HepG2 (cell line): ENCODE measurements around the gene AVPR2. TPM values are rescaled to one million over a fixed set of nuclear protein-coding genes. Genes with fewer than 3 reads are reported as not detected.

Source experiments
- ATAC-seq: fragments of 200-7000 bp; cut with Tn5 transposase; 3 replicates; pipeline ENCODE4 v1.9.1; 2020; ENCODE audit warnings: mild to moderate bottlenecking, moderate library complexity
- BruUV-seq: library from RNA; stranded (reverse); fragments of 400-500 nt; replicated peaks from 2 replicates; lab custom pipeline; 2021; lab: Mats Ljungman, UMichigan
- CTCF ChIA-PET: fragments of 300-600 bp; formaldehyde crosslinking; extraction: SDS; loops from one replicate; lab custom pipeline; 2021; ENCODE audit warnings: low total read pairs, inconsistent platforms, low intra/inter-chr PET ratio; lab: Yijun Ruan, JAX
- POLR2A ChIA-PET: fragments of 350-600 bp; sonication (Branson Sonifier 250); formaldehyde crosslinking; loops from one replicate; lab custom pipeline; 2020; ENCODE audit warnings: antibody characterized with exemption, inconsistent platforms; lab: Yijun Ruan, JAX
- DNase-seq: peaks from one replicate; pipeline ENCODE4 v3.0.0-alpha.2; 2015; ENCODE audit warnings: low spot score
- FAIRE-seq: peaks from 3 replicates; lab custom pipeline; 2011; peaks lifted over from hg19 to GRCh38; lab: Jason Lieb, UNC
- H2AFZ ChIP-seq: one replicate; pipeline ENCODE4 v1.6.1; 2011; ENCODE audit warnings: low read length, inconsistent platforms
- H3K27ac ChIP-seq: fragments of 300-600 bp; 3 replicates; pipeline ENCODE4 v1.8.0; 2011; ENCODE audit warnings: mixed run types, mild to moderate bottlenecking, mixed read lengths, low read length, inconsistent platforms; ENCODE audit not compliant: insufficient read depth; ENCODE audit errors: extremely low read length
- H3K27me3 ChIP-seq, 2 experiments: fragments of 200-600 bp in 1 of 2; 2 replicates in 1 of 2; 3 replicates in 1 of 2; pipeline versions ENCODE4 v1.6.0 to v1.8.0; 2011; ENCODE audit warnings: low read length in 2 of 2, mild to moderate bottlenecking in 2 of 2, moderate library complexity in 2 of 2, inconsistent platforms in 1 of 2; ENCODE audit not compliant: insufficient read depth in 2 of 2, control insufficient read depth in 1 of 2
- H3K36me3 ChIP-seq, 2 experiments: fragments of 200-600 bp in 1 of 2; replicated peaks in 1 of 2; 2 replicates in 1 of 2; 3 replicates in 1 of 2; pipeline versions ENCODE4 v1.5.1 to v1.8.0; 2011; ENCODE audit warnings: low read length in 2 of 2, inconsistent platforms in 1 of 2; ENCODE audit not compliant: insufficient read depth in 2 of 2, control insufficient read depth in 1 of 2
- H3K4me1 ChIP-seq: 2 replicates; pipeline ENCODE4 v1.5.1; 2012; ENCODE audit warnings: low read length, inconsistent platforms; ENCODE audit not compliant: insufficient read depth
- H3K4me2 ChIP-seq: 2 replicates; pipeline ENCODE4 v1.6.0; 2011; ENCODE audit warnings: low read depth, low read length, inconsistent platforms
- H3K4me3 ChIP-seq, 3 experiments: fragments of 200-600 bp in 1 of 3; sonication (generic), shearing (Covaris generic) in 1 of 3; replicated peaks in 1 of 3; 2 replicates each; pipeline ENCODE4 v1.5.1; 2011 to 2016; ENCODE audit warnings: low read length in 3 of 3, inconsistent platforms in 2 of 3, low read depth in 2 of 3, mild to moderate bottlenecking in 2 of 3, control low read depth in 1 of 3, mixed read lengths in 1 of 3; ENCODE audit not compliant: insufficient read depth in 1 of 3
- H3K79me2 ChIP-seq: one replicate; pipeline ENCODE4 v1.6.1; 2011; ENCODE audit warnings: low read length, inconsistent platforms; ENCODE audit not compliant: insufficient read depth
- H3K9ac ChIP-seq: 2 replicates; pipeline ENCODE4 v1.6.0; 2011; ENCODE audit warnings: mild to moderate bottlenecking, low read depth, low read length, inconsistent platforms; ENCODE audit not compliant: insufficient read depth
- H3K9me3 ChIP-seq: 2 replicates; pipeline ENCODE4 v1.5.1; 2012; ENCODE audit warnings: mild to moderate bottlenecking, low read length
- H4K20me1 ChIP-seq: 2 replicates; pipeline ENCODE4 v1.6.0; 2011; ENCODE audit warnings: inconsistent platforms, mild to moderate bottlenecking, low read length, moderate library complexity; ENCODE audit not compliant: insufficient read depth
- CEBPZ ChIP-seq: IDR thresholded peaks from 2 replicates; pipeline ENCODE4 v1.6.1; 2012; ENCODE audit warnings: low read length, improper control_type of control experiment
- EZH2 ChIP-seq: conservative IDR thresholded peaks from 2 replicates; pipeline ENCODE4 v1.6.1; 2012; ENCODE audit warnings: mild to moderate bottlenecking, low read depth, low read length, moderate library complexity
- GLI4 ChIP-seq: sonication (generic); formaldehyde crosslinking; IDR thresholded peaks from 2 replicates; pipeline ENCODE4 v1.5.1; 2020; ENCODE audit warnings: missing genetic modification reagents, mild to moderate bottlenecking, moderate library complexity, borderline replicate concordance
- HDAC6 ChIP-seq: fragments of 200-600 bp; sonication (generic); IDR thresholded peaks from 2 replicates; pipeline ENCODE4 v1.7.0; 2017; ENCODE audit warnings: mild to moderate bottlenecking, antibody characterized with exemption, low read length, low read depth
- ISX ChIP-seq: sonication (generic); formaldehyde crosslinking; conservative IDR thresholded peaks from 2 replicates; pipeline ENCODE4 v1.5.0; 2020; ENCODE audit warnings: missing genetic modification reagents
- KDM4B ChIP-seq: sonication (generic); formaldehyde crosslinking; IDR thresholded peaks from 2 replicates; pipeline ENCODE4 v1.4.0; 2020; ENCODE audit warnings: missing genetic modification reagents
- SAP130 ChIP-seq: IDR thresholded peaks from 2 replicates; pipeline ENCODE4 v1.6.1; 2016; ENCODE audit warnings: low read depth
- TFE3 ChIP-seq: IDR thresholded peaks from 2 replicates; pipeline ENCODE4 v1.6.1; 2016
- ZFP36L2 ChIP-seq: sonication (generic); formaldehyde crosslinking; IDR thresholded peaks from 2 replicates; pipeline ENCODE4 v1.4.0; 2020; ENCODE audit warnings: missing genetic modification reagents
- ZFYVE20 ChIP-seq: sonication (generic); formaldehyde crosslinking; IDR thresholded peaks from 2 replicates; pipeline ENCODE4 v1.8.0; 2023; ENCODE audit warnings: low read depth, mild to moderate bottlenecking, moderate library complexity, missing genetic modification reagents, borderline replicate concordance
- ZKSCAN5 ChIP-seq: sonication (generic); formaldehyde crosslinking; IDR thresholded peaks from 2 replicates; pipeline ENCODE4 v1.5.1; 2020; ENCODE audit warnings: mild to moderate bottlenecking, missing genetic modification reagents
- ZMAT3 ChIP-seq: sonication (generic); formaldehyde crosslinking; conservative IDR thresholded peaks from 2 replicates; pipeline ENCODE4 v1.7.0; 2021; ENCODE audit warnings: missing genetic modification reagents
- ZNF224 ChIP-seq: sonication (generic); formaldehyde crosslinking; IDR thresholded peaks from 2 replicates; pipeline ENCODE4 v1.5.0; 2020; ENCODE audit warnings: mild to moderate bottlenecking, missing genetic modification reagents
- ZNF747 ChIP-seq: sonication (generic); formaldehyde crosslinking; IDR thresholded peaks from 2 replicates; pipeline ENCODE4 v1.8.1; 2023; ENCODE audit warnings: missing genetic modification reagents, mild to moderate bottlenecking, borderline replicate concordance
- WGBS: methylation state at CpG from one replicate; pipeline ENCODE4 v1.1.6; 2017; ENCODE audit warnings: low lambda C conversion rate; 5-methylcytosine and 5-hydroxymethylcytosine counted together
- in situ Hi-C: cut with HindIII; loops from 2 replicates; pipeline ENCODE4 v1.10.0; 2017; ENCODE audit warnings: low pct_unique_long_range_greater_than_20kb; ENCODE audit not compliant: extremely low pct_ligation_motif_present
- intact Hi-C: fragments of 100-400 bp; cut with micrococcal nuclease; formaldehyde crosslinking; loops from one replicate; pipeline ENCODE4 v1.10.0; 2022; ENCODE audit not compliant: unreplicated experiment
- polyA plus RNA-seq, 8 experiments: library from polyadenylated mRNA; depleted of rRNA in 3 of 8; stranded (reverse) in 7 of 8; unstranded in 1 of 8; fragments of >200 nt; fragmentation: Illumina TruSeq in 4 of 8; extraction: Trizol in 4 of 8; gene quantifications; 2 replicates each; pipeline versions ENCODE4 v1.2.1 to v1.2.3, GENCODE V29; 2011 to 2016; ENCODE audit warnings: low read depth in 4 of 8, missing spikeins in 1 of 8, mixed read lengths in 1 of 8; ENCODE audit not compliant: insufficient read depth in 1 of 8
- total RNA-seq, 5 experiments: library from RNA; depleted of rRNA; stranded (reverse); fragments of >200 nt; fragmentation: Illumina TruSeq; extraction: Trizol; gene quantifications; 2 replicates each; pipeline ENCODE4 v1.2.3, GENCODE V29; 2016; ENCODE audit warnings: low read depth in 1 of 5

AVPR2 gene
- total and polyA plus RNA-seq, 2 of the 13 experiments (the other 11 are each of a cell fraction or from before 2014, with no cell fraction given), result not detected

DNA sequence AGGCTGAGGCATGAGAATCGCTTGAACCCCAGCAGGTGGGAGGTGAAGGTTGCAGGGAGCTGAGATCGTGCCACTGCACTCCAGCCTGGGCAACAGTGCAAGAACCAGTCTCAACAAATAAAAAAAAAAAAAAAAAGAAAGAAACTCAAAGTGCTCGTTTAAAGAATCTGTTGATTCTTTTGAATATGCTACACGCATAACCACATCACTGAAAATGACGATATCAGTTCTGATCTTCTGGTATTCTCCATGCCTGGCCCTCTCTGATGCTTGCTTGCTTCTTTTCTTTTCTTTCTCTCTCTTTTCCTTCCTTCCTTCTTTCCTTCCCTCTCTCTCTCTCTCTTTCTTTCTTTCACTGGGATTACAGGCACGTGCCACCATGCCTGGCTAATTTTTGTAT is 7.3 kb downstream of the AVPR2 start:
- CTCF ChIA-PET, result no interaction called here
- 48% methylated on average over 6 of the region's 6 CpGs for WGBS
- Histone ChIP-seq H3K4me1 (peaks cover 5% of the 10 kb centered on the region), H3K36me3 (no peaks in the 10 kb centered on the region), H3K27ac (no peak overlapping the region), H3K9ac (no peak overlapping the region), H2AFZ (no peak overlapping the region), H3K79me2 (no peaks in the 10 kb centered on the region), H3K27me3 (no peaks in the 10 kb centered on the region; a peak in 2 of 5 replicates), H3K9me3 (no peaks in the 10 kb centered on the region), H4K20me1 (no peaks in the 10 kb centered on the region), H3K4me2 (no peak overlapping the region), H3K4me3 (no peak overlapping the region)
- BruUV-seq, result no TSS peak
- intact Hi-C loops, result no loop called here
- FAIRE-seq (no peak), ATAC-seq (no peak), DNase-seq (no peak)
- POLR2A ChIA-PET, result interaction anchor here (1.4 kb wide), 1 partner anchor 11 kb away, joined by 3 read pairs; no protein-coding TSS in a partner anchor
- no peak for TF ChIP-seq ZMAT3
- no peak for TF ChIP-seq EZH2
- TF ChIP-seq CEBPZ, result no peak
- in situ Hi-C loops, result no loop called here

DNA sequence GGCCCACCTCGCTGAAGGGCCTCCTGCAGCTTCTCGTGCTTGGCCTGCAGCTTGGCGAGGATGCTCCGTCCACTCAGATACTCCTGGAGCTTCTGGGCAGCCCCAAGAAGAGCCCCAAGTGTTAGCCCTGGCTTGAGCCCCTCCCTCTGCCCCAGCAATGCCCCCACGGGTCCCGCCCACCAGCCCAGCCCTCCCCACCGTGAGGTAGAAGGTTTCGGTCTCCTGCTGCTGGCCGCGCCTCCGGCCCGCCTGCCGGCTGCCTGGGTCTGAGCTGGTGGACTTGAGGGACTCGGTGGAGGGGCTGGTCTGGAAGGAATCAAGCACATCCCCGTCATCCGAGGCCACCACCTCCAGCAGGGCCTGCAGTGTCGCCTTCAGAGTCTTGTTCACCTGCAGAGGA is 8.7 kb downstream of the AVPR2 start:
- WGBS, result no CpG with 5 or more reads among the region's 17 CpGs
- in situ Hi-C loops, result no loop called here
- no peak for FAIRE-seq
- TF ChIP-seq HDAC6 (no peak), ZFYVE20 (CRISPR knock-in tag) (no peak), ZFP36L2 (CRISPR knock-in tag) (no peak), ISX (CRISPR knock-in tag) (no peak), TFE3 (CRISPR knock-in tag) (no peak), ZNF224 (no peak), GLI4 (CRISPR knock-in tag) (no peak), ZNF747 (CRISPR knock-in tag) (no peak), ZKSCAN5 (CRISPR knock-in tag) (no peak), KDM4B (no peak), SAP130 (CRISPR knock-in tag) (no peak)

More for the DNA sequence above, 8.7 kb downstream of the AVPR2 start:
- DNase-seq (no peak), ATAC-seq (no peak)
- Histone ChIP-seq H3K4me3 (no peak overlapping the region), H3K9ac (no peak overlapping the region), H4K20me1 (no peaks in the 10 kb centered on the region), H3K9me3 (no peaks in the 10 kb centered on the region), H3K4me2 (no peak overlapping the region), H3K4me1 (peaks cover 5% of the 10 kb centered on the region), H2AFZ (no peak overlapping the region), H3K27ac (no peak overlapping the region), H3K36me3 (no peaks in the 10 kb centered on the region), H3K79me2 (no peaks in the 10 kb centered on the region), H3K27me3 (no peaks in the 10 kb centered on the region; a peak in 2 of 5 replicates)
- ChIA-PET CTCF (no interaction called here), POLR2A (no interaction called here)
- intact Hi-C loops, result no loop called here
- no TSS peak for BruUV-seq
